A549 (cell line): ENCODE results near the gene PLLP. TPM values are rescaled to one million over a fixed set of nuclear protein-coding genes. Genes with fewer than 3 reads are reported as not detected.

Source experiments
- ATAC-seq, 2 experiments: fragments of 200-7000 bp in 1 of 2; fragments of >200 bp in 1 of 2; cut with Nextera tagmentation in 1 of 2; cut with Tn5 transposase in 1 of 2; 3 replicates each; pipeline versions ENCODE4 v1.8.0 to v1.9.1; 2018 to 2020; ENCODE audit warnings: mild to moderate bottlenecking in 1 of 2, moderate library complexity in 1 of 2
- CTCF ChIA-PET: fragments of 300-600 bp; sonication (Branson Sonifier 250); formaldehyde crosslinking; extraction: SDS; loops from one replicate; lab custom pipeline; 2021; ENCODE audit warnings: antibody characterized with exemption, inconsistent platforms; lab: Yijun Ruan, JAX
- POLR2A ChIA-PET: fragments of 350-600 bp; formaldehyde crosslinking; extraction: SDS; loops from one replicate; lab custom pipeline; 2021; ENCODE audit warnings: antibody characterized with exemption, inconsistent platforms; lab: Yijun Ruan, JAX
- DNase-seq, 2 experiments: peaks; one replicate each; pipeline versions ENCODE4 v3.0.0 to v3.0.0-alpha.2; 2011 to 2016; ENCODE audit warnings: low read depth in 1 of 2, low spot score in 1 of 2
- FAIRE-seq: peaks from 2 replicates; lab custom pipeline; 2011; peaks lifted over from hg19 to GRCh38; lab: Jason Lieb, UNC
- H3K27ac ChIP-seq, 2 experiments: fragments of >200 bp; sonication (Bioruptor Twin); formaldehyde crosslinking; 3 replicates each; pipeline ENCODE4 v1.5.1; 2016 to 2017
- H3K4me1 ChIP-seq: fragments of >200 bp; sonication (Bioruptor Twin); formaldehyde crosslinking; 3 replicates; pipeline ENCODE4 v1.6.1; 2016
- H3K4me2 ChIP-seq: fragments of >200 bp; sonication (Bioruptor Twin); formaldehyde crosslinking; 3 replicates; pipeline ENCODE4 v1.6.1; 2016
- H3K4me3 ChIP-seq: fragments of >200 bp; sonication (Bioruptor Twin); formaldehyde crosslinking; 3 replicates; pipeline ENCODE4 v1.5.1; 2016
- H3K9me3 ChIP-seq: fragments of >200 bp; sonication (Bioruptor Twin); formaldehyde crosslinking; 3 replicates; pipeline ENCODE4 v1.6.1; 2016
- ATOH8 ChIP-seq: fragments of 250-450 bp; sonication (Bioruptor Pico); IDR thresholded peaks from 2 replicates; pipeline ENCODE4 v1.5.0; 2020; ENCODE audit warnings: low read depth, mild to moderate bottlenecking, moderate library complexity
- BCL3 ChIP-seq: fragments of >200 bp; sonication (Bioruptor Twin); formaldehyde crosslinking; IDR thresholded peaks from 3 replicates; pipeline ENCODE4 v1.6.1; 2016
- BHLHE40 ChIP-seq: IDR thresholded peaks from 2 replicates; pipeline ENCODE4 v1.6.1; 2012; ENCODE audit warnings: low read depth, low read length, inconsistent platforms
- CHD4 ChIP-seq: fragments of 200-600 bp; sonication (generic); IDR thresholded peaks from 2 replicates; pipeline ENCODE4 v1.6.1; 2016; ENCODE audit warnings: antibody characterized with exemption, mild to moderate bottlenecking, borderline replicate concordance
- CTCF ChIP-seq: fragments of >200 bp; sonication (Bioruptor Twin); formaldehyde crosslinking; IDR thresholded peaks from 3 replicates; pipeline ENCODE4 v1.5.1; 2016
- E2F6 ChIP-seq: IDR thresholded peaks from 2 replicates; pipeline ENCODE4 v1.6.1; 2012; ENCODE audit warnings: low read depth, borderline replicate concordance
- EHF ChIP-seq: fragments of 250-450 bp; sonication (Bioruptor Pico); IDR thresholded peaks from 2 replicates; pipeline ENCODE4 v1.5.0; 2020; ENCODE audit warnings: mild to moderate bottlenecking
- ELK1 ChIP-seq: fragments of 150-350 bp; IDR thresholded peaks from 2 replicates; pipeline ENCODE4 v1.6.1; 2014; ENCODE audit warnings: low read depth, mild to moderate bottlenecking, low read length
- EP300 ChIP-seq, 2 experiments: fragments of >200 bp; sonication (Bioruptor Twin); formaldehyde crosslinking; IDR thresholded peaks; 2 replicates in 1 of 2; 3 replicates in 1 of 2; pipeline ENCODE4 v1.6.1; 2016 to 2017
- HMGXB4 ChIP-seq: fragments of 250-450 bp; sonication (Bioruptor Pico); IDR thresholded peaks from 2 replicates; pipeline ENCODE4 v1.5.0; 2021; ENCODE audit warnings: mild to moderate bottlenecking, moderate library complexity, borderline replicate concordance
- HOXA7 ChIP-seq: fragments of 250-450 bp; sonication (Bioruptor Pico); IDR thresholded peaks from 2 replicates; pipeline ENCODE4 v1.5.0; 2020; ENCODE audit warnings: mild to moderate bottlenecking, moderate library complexity
- HOXB5 ChIP-seq: fragments of 250-450 bp; sonication (Bioruptor Pico); IDR thresholded peaks from 2 replicates; pipeline ENCODE4 v1.5.0; 2020; ENCODE audit warnings: mild to moderate bottlenecking, moderate library complexity
- JUN ChIP-seq, 2 experiments: fragments of >200 bp; sonication (Bioruptor Twin); formaldehyde crosslinking; IDR thresholded peaks; 2 replicates in 1 of 2; 3 replicates in 1 of 2; pipeline ENCODE4 v1.6.1; 2016 to 2017
- KDM1A ChIP-seq: fragments of 200-600 bp; sonication (generic); IDR thresholded peaks from 2 replicates; pipeline ENCODE4 v1.6.1; 2016; ENCODE audit warnings: low read depth, mild to moderate bottlenecking
- MAFK ChIP-seq: fragments of 450-650 bp; IDR thresholded peaks from 2 replicates; pipeline ENCODE4 v1.6.1; 2014; ENCODE audit not compliant: partially characterized antibody
- NPAS2 ChIP-seq: fragments of 250-450 bp; sonication (Bioruptor Pico); IDR thresholded peaks from 2 replicates; pipeline ENCODE4 v1.8.0; 2022; ENCODE audit warnings: mild to moderate bottlenecking, moderate library complexity, borderline replicate concordance
- PBX3 ChIP-seq: IDR thresholded peaks from 2 replicates; pipeline ENCODE4 v1.6.1; 2012
- POLR2A ChIP-seq: IDR thresholded peaks from 2 replicates; pipeline ENCODE4 v1.6.1; 2012; ENCODE audit warnings: mild to moderate bottlenecking, low read length
- POLR2AphosphoS2 ChIP-seq: conservative IDR thresholded peaks from 2 replicates; pipeline ENCODE4 v1.6.1; 2012; ENCODE audit warnings: low read length, improper control_type of control experiment, inconsistent platforms
- SMC3 ChIP-seq: fragments of >200 bp; sonication (Bioruptor Twin); formaldehyde crosslinking; IDR thresholded peaks from 3 replicates; pipeline ENCODE4 v1.6.1; 2018; ENCODE audit warnings: inconsistent platforms
- TP53 ChIP-seq: fragments of 250-450 bp; sonication (Bioruptor Pico); IDR thresholded peaks from 2 replicates; pipeline ENCODE4 v1.5.0; 2021; ENCODE audit warnings: mild to moderate bottlenecking, moderate library complexity
- ZC3H11A ChIP-seq: fragments of 450-650 bp; IDR thresholded peaks from 2 replicates; pipeline ENCODE4 v1.6.1; 2014; ENCODE audit warnings: antibody characterized with exemption, mild to moderate bottlenecking
- ZSCAN20 ChIP-seq: fragments of 250-450 bp; sonication (Bioruptor Pico); IDR thresholded peaks from 2 replicates; pipeline ENCODE4 v1.8.0; 2022; ENCODE audit warnings: mild to moderate bottlenecking, moderate library complexity
- WGBS: methylation state at CpG from one replicate; pipeline ENCODE4 v1.1.6; 2017; ENCODE audit errors: missing lambda C conversion rate; 5-methylcytosine and 5-hydroxymethylcytosine counted together
- polyA plus RNA-seq, 4 experiments: library from polyadenylated mRNA; depleted of rRNA in 3 of 4; stranded (reverse); fragments of >200 nt; fragmentation: RNase III in 1 of 4; extraction: RNeasy Plus Mini Kit Qiagen cat#74134 plus additional on column Dnase treatment in 1 of 4; gene quantifications; 2 replicates in 3 of 4; 3 replicates in 1 of 4; pipeline ENCODE4 v1.2.3, GENCODE V29; 2011 to 2017

The PLLP gene
- polyA plus RNA-seq, 2 of the 4 experiments (the other 2 are of a cell fraction): 1.8 to 3.3 TPM

- no peak for TF ChIP-seq E2F6
Measured at GRCh38 chr16:57283214-57283958, 1.1 kb downstream of the PLLP start (continued).

- no peak for TF ChIP-seq TP53 (CRISPR knock-in tag)
- TF ChIP-seq HOXA7 (CRISPR knock-in tag): no peak
- no peak for TF ChIP-seq KDM1A
- no peak for TF ChIP-seq NPAS2 (CRISPR knock-in tag)
- TF ChIP-seq SMC3: no peak
- TF ChIP-seq BCL3: no peak
- TF ChIP-seq MAFK: no peak
- TF ChIP-seq CHD4: no peak
- TF ChIP-seq CTCF: no peak
- no peak for TF ChIP-seq HMGXB4
- TF ChIP-seq POLR2AphosphoS2: no peak
- TF ChIP-seq POLR2A: no peak
- CTCF ChIA-PET: interaction anchor here (0.6 to 1.5 kb wide), 4 partner anchors 17 to 617 kb away, joined by 3 to 5 read pairs (median 3); no protein-coding TSS in a partner anchor
- Histone ChIP-seq H3K9me3 (no peaks in the 10 kb centered on the region), H3K4me2 (no peak overlapping the region), H3K4me1 (peaks cover 17% of the 10 kb centered on the region), H3K4me3 (no peak overlapping the region), H3K27ac (no peak overlapping the region)
- POLR2A ChIA-PET: interaction anchor here (2.0 kb wide), 1 partner anchor 37 kb away, joined by 8 read pairs; the partner anchor contains the start of gene ARL2BP
- ATAC-seq: no peak
- no peak for FAIRE-seq
- no peak for DNase-seq
- 87% methylated on average over 8 of the region's 8 CpGs for WGBS
Measured at GRCh38 chr16:57282510-57283213, 1.8 kb downstream of the PLLP start.

GRCh38 chr16:57281791-57282190, 2.7 kb downstream of the PLLP start:
- Histone ChIP-seq H3K4me3 (no peak overlapping the region), H3K27ac (no peak overlapping the region), H3K9me3 (no peaks in the 10 kb centered on the region), H3K4me1 (peaks cover 26% of the 10 kb centered on the region), H3K4me2 (no peak overlapping the region)
- FAIRE-seq: no peak
- CTCF ChIA-PET: interaction anchor here (0.6 to 1.9 kb wide), 4 partner anchors 18 to 176 kb away, joined by 3 to 9 read pairs (median 3); no protein-coding TSS in a partner anchor
- DNase-seq: no peak
- 100% methylated on average over 3 of the region's 3 CpGs for WGBS
- POLR2A ChIA-PET: interaction anchor here (1.0 kb wide), 1 partner anchor 106 kb away, joined by 3 read pairs; no protein-coding TSS in a partner anchor
- ATAC-seq: no peak
- no peak for TF ChIP-seq KDM1A
- TF ChIP-seq HOXB5 (CRISPR knock-in tag): no peak
- no peak for TF ChIP-seq EP300 (IDR thresholded peaks at IDR 0.05)
- TF ChIP-seq CHD4: no peak
- no peak for TF ChIP-seq ZSCAN20
- TF ChIP-seq ZC3H11A: no peak
- TF ChIP-seq SMC3: no peak
- no peak for TF ChIP-seq JUN (IDR thresholded peaks at IDR 0.05)
- no peak for TF ChIP-seq PBX3
- TF ChIP-seq EHF (CRISPR knock-in tag): no peak
- no peak for TF ChIP-seq ATOH8 (CRISPR knock-in tag)
- TF ChIP-seq BCL3: no peak
- TF ChIP-seq BHLHE40: no peak
- TF ChIP-seq ELK1: no peak
